Amniotic stem cell (primary cell): ENCODE data around the gene DDI2.
"Not testable (repeated sequence)": the region's sequence is repeated elsewhere in the genome, so short reads cannot be mapped to it uniquely, and the experiment has no call there.

Source experiments
- DNase-seq: peaks from one replicate; lab custom pipeline; 2025; lab: John Stamatoyannopoulos, UW

The DDI2 gene

GRCh38 chr1:15617173-15618076, at the start of gene DDI2:
DDI2 (plus strand) TSS chr1:15617458; CDS start chr1:15617671, 213 bp downstream.
- peak; percentile 99 for DNase-seq

GRCh38 chr1:15568387-15569073, 48.7 kb upstream of the DDI2 start:
- DNase-seq: no peak

GRCh38 chr1:15570861-15571260, 46.4 kb upstream of the DDI2 start:
- DNase-seq: no peak

- DNase-seq: no peak
Measured at GRCh38 chr1:15571266-15571665, 46.0 kb upstream of the DDI2 start.

- DNase-seq: no peak
Measured at GRCh38 chr1:15573477-15573876, 43.8 kb upstream of the DDI2 start.

GRCh38 chr1:15574741-15575140, 42.5 kb upstream of the DDI2 start:
- DNase-seq: no peak

- DNase-seq: no peak
Measured at GRCh38 chr1:15575549-15576150, 41.6 kb upstream of the DDI2 start.

GRCh38 chr1:15577691-15578090, 39.6 kb upstream of the DDI2 start:
- no peak for DNase-seq

- DNase-seq: no peak
Measured at GRCh38 chr1:15578921-15579682, 38.2 kb upstream of the DDI2 start.

- DNase-seq: no peak
Measured at GRCh38 chr1:15579683-15580047, 37.6 kb upstream of the DDI2 start.

- DNase-seq: no peak
Measured at GRCh38 chr1:15583016-15583706, 34.1 kb upstream of the DDI2 start.

GRCh38 chr1:15584489-15585363, 32.5 kb upstream of the DDI2 start, which contains the start of gene AGMAT:
AGMAT (minus strand) TSS chr1:15585051; CDS start chr1:15584967, 84 bp downstream.
- no peak for DNase-seq

- no peak for DNase-seq
Measured at GRCh38 chr1:15592285-15592684, 25.0 kb upstream of the DDI2 start.

GRCh38 chr1:15595809-15596617, 21.2 kb upstream of the DDI2 start:
- DNase-seq: no peak

- DNase-seq: no peak
Measured at GRCh38 chr1:15598436-15598835, 18.8 kb upstream of the DDI2 start.

GRCh38 chr1:15603050-15603965, 13.9 kb upstream of the DDI2 start:
- peak; percentile 80 for DNase-seq

GRCh38 chr1:15603966-15604282, 13.3 kb upstream of the DDI2 start:
- DNase-seq: not testable (repeated sequence)

- not testable (repeated sequence) for DNase-seq
Measured at GRCh38 chr1:15604400-15604799, 12.9 kb upstream of the DDI2 start.
